GM23338 (cell line): Measurements from ENCODE around the gene UNK. TPM values are rescaled to one million over a fixed set of nuclear protein-coding genes. Genes with fewer than 3 reads are reported as not detected.
A peak's percentile ranks its signal among the peaks of the same experiment; 100 is the strongest.

Experiments used
- ATAC-seq: fragments of 200-7000 bp; cut with Tn5 transposase; 3 replicates; pipeline ENCODE4 v1.9.1; 2020
- DNase-seq: peaks from one replicate; pipeline ENCODE4 v3.0.0-alpha.2; 2015; ENCODE audit warnings: low spot score
- H2AFZ ChIP-seq: fragments of 200-600 bp; sonication (generic); 2 replicates; pipeline ENCODE4 v1.8.0; 2016; ENCODE audit warnings: antibody characterized with exemption, mild to moderate bottlenecking, moderate library complexity
- H3F3A ChIP-seq: fragments of 200-600 bp; sonication (generic); replicated peaks from 2 replicates; pipeline ENCODE4 v1.8.0; 2017; ENCODE audit warnings: antibody characterized with exemption, mixed run types, low read depth
- H3K27ac ChIP-seq: fragments of 200-600 bp; sonication (generic); 2 replicates; pipeline ENCODE4 v1.6.1; 2016; ENCODE audit warnings: low read depth
- H3K27me3 ChIP-seq: fragments of 200-600 bp; sonication (generic); 2 replicates; pipeline ENCODE4 v1.8.0; 2016; ENCODE audit warnings: mild to moderate bottlenecking, mixed run types, moderate library complexity; ENCODE audit not compliant: insufficient read depth
- H3K36me3 ChIP-seq: fragments of 200-600 bp; sonication (generic); 2 replicates; pipeline ENCODE4 v1.8.0; 2016; ENCODE audit warnings: mild to moderate bottlenecking; ENCODE audit not compliant: insufficient read depth
- H3K4me1 ChIP-seq: fragments of 200-600 bp; sonication (generic); 2 replicates; pipeline ENCODE4 v1.8.0; 2016; ENCODE audit warnings: mild to moderate bottlenecking, moderate library complexity; ENCODE audit not compliant: insufficient read depth
- H3K4me2 ChIP-seq: fragments of 200-600 bp; sonication (generic); 2 replicates; pipeline ENCODE4 v1.7.1; 2017; ENCODE audit warnings: mixed run types
- H3K4me3 ChIP-seq: fragments of 200-600 bp; sonication (generic); 2 replicates; pipeline ENCODE4 v1.6.1; 2016; ENCODE audit warnings: mixed run types
- H3K79me2 ChIP-seq: fragments of 200-600 bp; sonication (generic); replicated peaks from 2 replicates; pipeline ENCODE4 v1.8.0; 2017; ENCODE audit warnings: mild to moderate bottlenecking; ENCODE audit not compliant: insufficient read depth
- H3K9me2 ChIP-seq: fragments of 200-600 bp; sonication (generic); 2 replicates; pipeline ENCODE4 v1.8.0; 2017; ENCODE audit not compliant: insufficient read depth
- H4K20me1 ChIP-seq: fragments of 200-600 bp; sonication (generic); replicated peaks from 2 replicates; pipeline ENCODE4 v1.8.0; 2017; ENCODE audit warnings: mild to moderate bottlenecking; ENCODE audit not compliant: insufficient read depth
- H3K27ac Mint-ChIP-seq: 2 replicates; pipeline ENCODE4 v1.8.0; 2020; ENCODE audit warnings: inconsistent platforms, mild to moderate bottlenecking, moderate library complexity, mixed read lengths
- H3K27me3 Mint-ChIP-seq: 3 replicates; pipeline ENCODE4 v1.8.0; 2022; ENCODE audit warnings: low read depth, mild to moderate bottlenecking, moderate library complexity, mixed read lengths, inconsistent platforms; ENCODE audit not compliant: insufficient read depth, poor library complexity
- H3K36me3 Mint-ChIP-seq: 3 replicates; pipeline ENCODE4 v1.8.0; 2021; ENCODE audit warnings: low read depth, mild to moderate bottlenecking, inconsistent platforms, moderate library complexity, mixed read lengths
- H3K4me1 Mint-ChIP-seq: 3 replicates; pipeline ENCODE4 v1.8.0; 2020; ENCODE audit warnings: mild to moderate bottlenecking, inconsistent platforms, mixed read lengths
- H3K4me3 Mint-ChIP-seq: 3 replicates; pipeline ENCODE4 v1.8.0; 2021; ENCODE audit warnings: moderate library complexity, mild to moderate bottlenecking, inconsistent platforms, mixed read lengths
- H3K9me3 Mint-ChIP-seq: 3 replicates; pipeline ENCODE4 v1.8.0; 2020; ENCODE audit warnings: moderate library complexity, mild to moderate bottlenecking, inconsistent platforms, mixed read lengths
- CREB1 ChIP-seq: fragments of 250-450 bp; sonication (Bioruptor Pico); IDR thresholded peaks from 2 replicates; pipeline ENCODE4 v1.5.0; 2020; ENCODE audit warnings: low read depth, mild to moderate bottlenecking, moderate library complexity
- EZH2phosphoT487 ChIP-seq: fragments of 200-600 bp; sonication (generic); IDR thresholded peaks from one replicate; pipeline ENCODE4 v1.8.1; 2018; ENCODE audit warnings: antibody characterized with exemption; ENCODE audit not compliant: unreplicated experiment
- POLR2AphosphoS5 ChIP-seq: IDR thresholded peaks from 2 replicates; pipeline ENCODE4 v1.6.1; 2016; ENCODE audit warnings: antibody characterized with exemption, low read depth
- ZNF114 ChIP-seq: fragments of 250-450 bp; sonication (Bioruptor Pico); IDR thresholded peaks from 2 replicates; pipeline ENCODE4 v1.5.0; 2020; ENCODE audit warnings: mild to moderate bottlenecking, moderate library complexity
- long read RNA-seq: library from polyadenylated mRNA; unstranded; transcript quantifications from one replicate; pipeline ENCODE4 v2.0.0, GENCODE V29; 2020; ENCODE audit not compliant: unreplicated experiment
- polyA plus RNA-seq: library from polyadenylated mRNA; unstranded; fragments of >200 nt; fragmentation: Nextera tagmentation; extraction: Ambion mirVana; gene quantifications from 2 replicates; pipeline ENCODE4 v1.2.1, GENCODE V29; 2016
- total RNA-seq: library from RNA; depleted of rRNA; stranded (reverse); fragments of >200 nt; shearing (Covaris generic); gene quantifications from 2 replicates; pipeline ENCODE4 v1.2.3, GENCODE V29; 2014; rRNA removed
- TF ChIP-seq, protein P1 (sequence below): IDR thresholded peaks from 2 replicates; pipeline ENCODE4 v1.6.1; 2016; ENCODE audit warnings: antibody characterized with exemption

Gene UNK, protein sequence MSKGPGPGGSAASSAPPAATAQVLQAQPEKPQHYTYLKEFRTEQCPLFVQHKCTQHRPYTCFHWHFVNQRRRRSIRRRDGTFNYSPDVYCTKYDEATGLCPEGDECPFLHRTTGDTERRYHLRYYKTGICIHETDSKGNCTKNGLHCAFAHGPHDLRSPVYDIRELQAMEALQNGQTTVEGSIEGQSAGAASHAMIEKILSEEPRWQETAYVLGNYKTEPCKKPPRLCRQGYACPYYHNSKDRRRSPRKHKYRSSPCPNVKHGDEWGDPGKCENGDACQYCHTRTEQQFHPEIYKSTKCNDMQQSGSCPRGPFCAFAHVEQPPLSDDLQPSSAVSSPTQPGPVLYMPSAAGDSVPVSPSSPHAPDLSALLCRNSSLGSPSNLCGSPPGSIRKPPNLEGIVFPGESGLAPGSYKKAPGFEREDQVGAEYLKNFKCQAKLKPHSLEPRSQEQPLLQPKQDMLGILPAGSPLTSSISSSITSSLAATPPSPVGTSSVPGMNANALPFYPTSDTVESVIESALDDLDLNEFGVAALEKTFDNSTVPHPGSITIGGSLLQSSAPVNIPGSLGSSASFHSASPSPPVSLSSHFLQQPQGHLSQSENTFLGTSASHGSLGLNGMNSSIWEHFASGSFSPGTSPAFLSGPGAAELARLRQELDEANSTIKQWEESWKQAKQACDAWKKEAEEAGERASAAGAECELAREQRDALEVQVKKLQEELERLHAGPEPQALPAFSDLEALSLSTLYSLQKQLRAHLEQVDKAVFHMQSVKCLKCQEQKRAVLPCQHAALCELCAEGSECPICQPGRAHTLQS
- total RNA-seq (65.2 and 67.0 TPM in 2 replicates), polyA plus RNA-seq (16.6 and 21.8 TPM in 2 replicates)
- long read RNA-seq, transcript UNK-202 (4 exons, 1,312 nt), result major isoform, 6 of 7 reads
- long read RNA-seq, partial matches to known transcripts, result 0 of 7 reads
- long read RNA-seq, other reads (novel, unspliced or antisense), result 1 of 7 reads

DNA sequence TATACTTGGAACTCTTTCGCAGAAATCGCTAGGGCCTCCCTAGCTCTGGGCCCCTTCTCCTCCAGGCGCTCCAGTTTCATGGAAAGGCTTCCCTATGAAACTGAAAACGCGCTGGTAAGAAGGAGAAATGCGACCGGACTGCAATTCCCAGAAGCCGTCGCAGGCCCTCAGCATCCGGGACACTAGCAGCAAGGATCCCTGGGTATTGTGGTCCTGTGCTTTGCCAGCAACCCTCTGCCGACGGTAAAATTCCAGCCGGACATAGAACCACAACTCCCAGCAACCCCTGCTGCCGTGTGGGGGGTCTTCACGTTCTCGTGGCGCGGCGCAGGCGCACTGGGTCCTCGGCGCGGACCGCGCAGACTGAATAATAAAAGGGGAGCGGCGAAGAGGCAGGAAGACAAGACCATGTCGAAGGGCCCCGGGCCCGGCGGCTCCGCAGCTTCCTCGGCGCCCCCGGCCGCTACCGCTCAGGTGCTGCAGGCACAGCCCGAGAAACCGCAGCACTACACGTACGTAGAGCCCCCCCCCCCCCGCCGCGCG lies at the start of gene UNK:
Gene UNK (plus strand): TSS at position 334 of the 543 bp plus-strand sequence. CDS start 75 bp downstream, at position 409.
- H3K9me3 Mint-ChIP-seq, result peaks cover 3% of the 10 kb centered on the region; the same call in 2 of the 3 replicates
- peak; percentile 82 for ATAC-seq
- Histone ChIP-seq H3K4me2 (peak within 1 kb of the TSS; percentile 98), H3K79me2 (peaks cover 46% of the 10 kb centered on the region), H3K4me1 (peaks cover 18% of the 10 kb centered on the region), H3K9me2 (no peaks in the 10 kb centered on the region), H2AFZ (no peak within 1 kb of the TSS), H4K20me1 (peaks cover 10% of the 10 kb centered on the region), H3K27ac (peak within 1 kb of the TSS; percentile 100), H3K27me3 (no peaks in the 10 kb centered on the region), H3F3A (peaks cover 11% of the 10 kb centered on the region), H3K4me3 (peak within 1 kb of the TSS; percentile 98), H3K36me3 (no peaks in the 10 kb centered on the region)
- peak; percentile 99 for DNase-seq
- H3K27ac Mint-ChIP-seq, result peak within 1 kb of the TSS; percentile 99
- no peak for TF ChIP-seq EZH2phosphoT487
- TF ChIP-seq, protein P1, sequence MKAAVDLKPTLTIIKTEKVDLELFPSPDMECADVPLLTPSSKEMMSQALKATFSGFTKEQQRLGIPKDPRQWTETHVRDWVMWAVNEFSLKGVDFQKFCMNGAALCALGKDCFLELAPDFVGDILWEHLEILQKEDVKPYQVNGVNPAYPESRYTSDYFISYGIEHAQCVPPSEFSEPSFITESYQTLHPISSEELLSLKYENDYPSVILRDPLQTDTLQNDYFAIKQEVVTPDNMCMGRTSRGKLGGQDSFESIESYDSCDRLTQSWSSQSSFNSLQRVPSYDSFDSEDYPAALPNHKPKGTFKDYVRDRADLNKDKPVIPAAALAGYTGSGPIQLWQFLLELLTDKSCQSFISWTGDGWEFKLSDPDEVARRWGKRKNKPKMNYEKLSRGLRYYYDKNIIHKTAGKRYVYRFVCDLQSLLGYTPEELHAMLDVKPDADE, result peak; percentile 100
- no peak for TF ChIP-seq POLR2AphosphoS5
- TF ChIP-seq ZNF114 (CRISPR knock-in tag), result peak; percentile 72; the same call in 1 of the 2 replicates
- peak; percentile 90; the same call in 1 of the 2 replicates for TF ChIP-seq CREB1 (CRISPR knock-in tag)
- peaks cover 5% of the 10 kb centered on the region for H3K36me3 Mint-ChIP-seq
- H3K4me1 Mint-ChIP-seq, result peaks cover 28% of the 10 kb centered on the region
- peaks cover 8% of the 10 kb centered on the region for H3K27me3 Mint-ChIP-seq
- H3K4me3 Mint-ChIP-seq, result peak within 1 kb of the TSS; percentile 90

DNA sequence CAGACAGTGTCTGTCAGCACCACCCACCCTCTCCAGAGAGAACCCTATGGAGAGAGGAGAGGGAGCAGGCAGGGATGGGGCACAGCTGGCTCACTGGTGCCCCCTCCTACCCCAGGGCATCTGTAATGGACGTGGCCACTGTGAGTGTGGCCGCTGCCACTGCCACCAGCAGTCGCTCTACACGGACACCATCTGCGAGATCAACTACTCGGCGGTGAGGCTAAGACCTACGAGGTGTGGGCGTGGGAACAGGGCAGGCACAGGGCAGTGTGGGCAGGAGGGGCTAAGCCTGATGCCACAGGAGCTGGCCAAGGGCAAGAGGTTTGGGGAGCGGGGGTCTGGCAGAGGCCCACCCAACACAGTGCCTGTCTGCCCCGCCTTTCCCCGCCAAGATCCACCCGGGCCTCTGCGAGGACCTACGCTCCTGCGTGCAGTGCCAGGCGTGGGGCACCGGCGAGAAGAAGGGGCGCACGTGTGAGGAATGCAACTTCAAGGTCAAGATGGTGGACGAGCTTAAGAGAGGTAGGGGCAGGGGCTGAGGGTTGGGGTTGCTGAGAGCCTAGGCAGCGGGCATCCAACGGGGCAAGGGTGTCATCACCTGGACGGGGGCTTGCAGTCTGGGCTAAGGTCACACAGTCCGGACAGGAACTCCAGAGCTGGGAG lies 48.3 kb upstream of the UNK start:
- H3K36me3 ChIP-seq, result no peaks in the 10 kb centered on the region
- ATAC-seq (no peak), DNase-seq (no peak)
- no peak overlapping the region for H3K4me3 ChIP-seq
- no peaks in the 10 kb centered on the region for H3K9me2 ChIP-seq
- no peaks in the 10 kb centered on the region for H3K4me1 ChIP-seq
- Mint-ChIP-seq H3K27me3 (peaks cover 4% of the 10 kb centered on the region), H3K36me3 (no peaks in the 10 kb centered on the region; the same call in 2 of the 3 replicates), H3K4me1 (0 out of 3 replicates have a peak, but pooled peaks cover 6% of the 10 kb centered on the region), H3K9me3 (no peaks in the 10 kb centered on the region), H3K4me3 (no peak overlapping the region), H3K27ac (peak overlapping the region; percentile 30; the same call in 1 of the 2 replicates)
- H3K79me2 ChIP-seq, result no peaks in the 10 kb centered on the region
- H3K27me3 ChIP-seq, result no peaks in the 10 kb centered on the region
- no peak overlapping the region for H3K4me2 ChIP-seq
- H3F3A ChIP-seq, result no peaks in the 10 kb centered on the region
- no peak overlapping the region for H2AFZ ChIP-seq
- TF ChIP-seq CREB1 (CRISPR knock-in tag), result no peak
- H4K20me1 ChIP-seq, result no peaks in the 10 kb centered on the region
- no peak overlapping the region for H3K27ac ChIP-seq
